ENCODE data around the gene GNE. TPM values are rescaled to one million over a fixed set of nuclear protein-coding genes. Genes with fewer than 3 reads are reported as not detected.

GNE gene, protein sequence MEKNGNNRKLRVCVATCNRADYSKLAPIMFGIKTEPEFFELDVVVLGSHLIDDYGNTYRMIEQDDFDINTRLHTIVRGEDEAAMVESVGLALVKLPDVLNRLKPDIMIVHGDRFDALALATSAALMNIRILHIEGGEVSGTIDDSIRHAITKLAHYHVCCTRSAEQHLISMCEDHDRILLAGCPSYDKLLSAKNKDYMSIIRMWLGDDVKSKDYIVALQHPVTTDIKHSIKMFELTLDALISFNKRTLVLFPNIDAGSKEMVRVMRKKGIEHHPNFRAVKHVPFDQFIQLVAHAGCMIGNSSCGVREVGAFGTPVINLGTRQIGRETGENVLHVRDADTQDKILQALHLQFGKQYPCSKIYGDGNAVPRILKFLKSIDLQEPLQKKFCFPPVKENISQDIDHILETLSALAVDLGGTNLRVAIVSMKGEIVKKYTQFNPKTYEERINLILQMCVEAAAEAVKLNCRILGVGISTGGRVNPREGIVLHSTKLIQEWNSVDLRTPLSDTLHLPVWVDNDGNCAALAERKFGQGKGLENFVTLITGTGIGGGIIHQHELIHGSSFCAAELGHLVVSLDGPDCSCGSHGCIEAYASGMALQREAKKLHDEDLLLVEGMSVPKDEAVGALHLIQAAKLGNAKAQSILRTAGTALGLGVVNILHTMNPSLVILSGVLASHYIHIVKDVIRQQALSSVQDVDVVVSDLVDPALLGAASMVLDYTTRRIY
- polyA plus RNA-seq = 4.6 and 7.0 TPM in 2 replicates

DNA sequence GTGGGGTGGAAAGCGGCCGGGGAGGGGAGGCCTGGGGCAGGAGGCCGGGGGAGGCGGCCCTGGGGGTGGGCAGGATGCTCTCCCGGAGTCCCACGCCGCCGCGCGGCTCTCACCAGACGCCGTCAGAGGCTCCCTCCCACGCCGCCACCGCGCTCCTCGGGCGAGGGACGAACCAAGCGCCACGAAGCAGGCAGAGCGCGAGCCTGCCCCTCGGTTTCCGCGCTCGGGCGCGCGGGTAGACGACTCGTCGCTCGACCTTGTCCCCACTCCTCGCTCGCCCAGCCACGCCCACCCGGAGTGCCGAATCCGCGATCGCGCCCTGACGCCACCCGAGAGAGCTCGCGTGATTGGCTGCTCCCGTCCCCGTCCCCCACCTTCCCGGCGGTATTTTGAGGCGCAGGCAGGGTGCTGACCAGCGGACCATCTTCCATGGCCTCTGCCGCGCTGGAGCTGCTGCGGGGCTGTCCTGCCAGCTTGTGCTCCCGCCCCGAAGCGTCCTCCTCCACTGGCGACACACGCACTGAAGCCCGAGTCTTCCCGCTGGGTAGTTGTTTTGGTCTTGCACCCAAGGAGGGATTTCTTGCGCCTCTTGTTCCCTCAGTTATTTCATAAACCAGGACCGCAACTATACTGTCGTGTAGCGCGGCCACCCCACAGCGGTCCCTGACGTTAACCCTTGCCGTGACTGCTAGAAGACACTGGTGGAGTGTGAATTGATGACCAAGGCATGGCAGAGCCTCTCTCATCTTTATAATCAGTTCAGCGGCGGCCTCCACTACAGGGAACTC, at the start of gene GNE:
Gene GNE (minus strand): TSS at position 241 of the 788 bp plus-strand sequence. CDS start 9,093 bp downstream, outside the sequence.

DNA sequence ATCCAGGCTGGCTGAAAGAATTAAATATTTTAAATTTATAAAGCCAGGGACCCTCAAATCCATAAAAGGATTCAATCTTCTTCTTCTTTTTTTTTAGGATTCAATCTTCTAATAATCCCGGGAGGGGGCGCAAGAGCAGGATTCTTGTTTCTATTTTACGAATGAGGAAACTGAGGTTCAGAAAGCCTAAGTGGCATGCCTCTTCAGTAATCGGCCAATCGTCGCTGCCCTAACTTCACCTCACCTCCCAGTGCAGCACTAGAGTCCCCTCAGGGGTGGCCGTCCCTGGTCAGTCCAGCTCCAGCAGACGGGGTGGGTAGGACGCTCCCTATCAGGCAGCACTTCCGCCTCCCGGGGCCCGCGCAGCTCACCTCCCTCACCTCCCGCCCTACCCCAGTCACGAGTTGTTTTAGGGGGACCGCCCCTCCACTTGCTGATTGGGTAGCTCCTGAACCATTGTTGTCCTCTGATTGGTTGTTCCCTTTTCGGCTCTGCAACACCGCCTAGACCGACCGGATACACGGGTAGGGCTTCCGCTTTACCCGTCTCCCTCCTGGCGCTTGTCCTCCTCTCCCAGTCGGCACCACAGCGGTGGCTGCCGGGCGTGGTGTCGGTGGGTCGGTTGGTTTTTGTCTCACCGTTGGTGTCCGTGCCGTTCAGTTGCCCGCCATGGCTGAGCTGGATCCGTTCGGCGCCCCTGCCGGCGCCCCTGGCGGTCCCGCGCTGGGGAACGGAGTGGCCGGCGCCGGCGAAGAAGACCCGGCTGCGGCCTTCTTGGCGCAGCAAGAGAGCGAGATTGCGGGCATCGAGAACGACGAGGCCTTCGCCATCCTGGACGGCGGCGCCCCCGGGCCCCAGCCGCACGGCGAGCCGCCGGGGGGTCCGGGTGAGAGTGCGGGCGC, 67.6 kb downstream of the GNE start, which contains the start of gene CLTA:
Gene CLTA (plus strand): TSS at position 534 of the 902 bp plus-strand sequence. CDS start 136 bp downstream, at position 670.

DNA sequence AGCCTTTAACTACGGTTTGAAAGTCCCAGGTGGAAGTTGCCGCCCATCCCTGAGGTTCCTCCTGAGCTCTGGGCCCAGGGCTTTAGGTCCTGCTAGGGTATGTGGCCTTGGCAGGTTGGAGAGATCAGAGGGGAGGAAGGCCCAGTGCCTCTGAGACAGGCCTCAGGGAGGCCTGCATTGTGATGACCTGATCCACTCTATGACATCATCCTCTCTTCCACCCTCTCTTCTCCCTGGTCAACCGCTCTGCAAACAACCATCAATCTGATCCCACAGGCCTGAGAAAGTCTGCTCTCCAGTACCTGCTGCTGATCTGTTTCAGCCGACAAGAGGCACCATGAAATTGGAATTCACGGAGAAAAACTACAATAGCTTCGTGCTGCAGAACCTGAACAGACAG, 89.1 kb downstream of the GNE start, which contains the start of gene CCIN:
Gene CCIN (plus strand): TSS at position 223 of the 400 bp plus-strand sequence. CDS start 115 bp downstream, at position 338.

Other genes with a start within 250 kb of the GNE start
- 3.4 and 4.3 TPM in 2 replicates for gene RECK, start 221.5 kb downstream of the GNE start, polyA plus RNA-seq
- 4.2 and 4.4 TPM in 2 replicates for gene GLIPR2, start 121.7 kb downstream of the GNE start, polyA plus RNA-seq
- not detected in 2 replicates for gene CCIN, start 89.1 kb downstream of the GNE start, polyA plus RNA-seq
- 90.1 and 129 TPM in 2 replicates for gene CLTA, start 67.5 kb downstream of the GNE start, polyA plus RNA-seq
- 15.5 and 17.6 TPM in 2 replicates for gene RNF38, start 141.8 kb upstream of the GNE start, polyA plus RNA-seq